Activated T-helper 1 cell treated with anti-CD3 and anti-CD28 coated beads, Interleukin-2, amount 50 U/mL, for 16 hours (primary cell): Measurements from ENCODE around the gene SLC35A2.
A peak's percentile ranks its signal among the peaks of the same experiment; 100 is the strongest.

Experiments used
- DNase-seq, 2 donors: peaks; one replicate each; pipeline ENCODE4 v3.0.0-alpha.2; 2020; ENCODE audit warnings: low read depth in 1 of 2, low spot score in 1 of 2

The SLC35A2 gene

DNA sequence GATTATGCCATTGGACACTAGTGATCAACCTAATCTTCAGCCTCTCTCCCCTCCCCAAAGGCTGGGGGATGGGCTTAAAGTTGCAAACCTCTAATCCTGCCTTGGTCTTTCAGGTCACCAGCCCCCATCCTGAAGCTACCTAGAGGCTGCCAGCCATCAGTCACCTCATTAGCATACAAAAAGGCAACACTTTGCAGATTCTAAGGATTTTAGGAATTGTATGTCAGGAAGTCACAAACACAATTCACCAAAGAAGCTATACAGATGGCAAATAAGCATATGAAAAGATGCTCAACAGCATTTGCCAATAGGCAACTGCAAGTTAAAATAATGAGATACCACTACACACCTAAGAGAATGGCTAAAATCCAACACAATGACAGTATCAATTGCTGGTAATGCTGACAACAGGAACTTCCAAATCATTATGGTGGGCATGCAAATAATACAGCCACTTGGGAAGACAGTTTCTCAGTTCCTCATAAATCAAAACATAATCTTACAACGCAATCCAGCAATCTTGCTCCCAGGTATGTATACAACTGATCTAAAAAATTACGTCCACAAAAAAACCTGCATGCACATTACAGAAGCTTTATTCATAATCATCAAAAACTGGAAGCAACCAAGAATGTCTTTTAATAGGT is 16.4 kb upstream of the SLC35A2 start:
- no peak for DNase-seq

DNA sequence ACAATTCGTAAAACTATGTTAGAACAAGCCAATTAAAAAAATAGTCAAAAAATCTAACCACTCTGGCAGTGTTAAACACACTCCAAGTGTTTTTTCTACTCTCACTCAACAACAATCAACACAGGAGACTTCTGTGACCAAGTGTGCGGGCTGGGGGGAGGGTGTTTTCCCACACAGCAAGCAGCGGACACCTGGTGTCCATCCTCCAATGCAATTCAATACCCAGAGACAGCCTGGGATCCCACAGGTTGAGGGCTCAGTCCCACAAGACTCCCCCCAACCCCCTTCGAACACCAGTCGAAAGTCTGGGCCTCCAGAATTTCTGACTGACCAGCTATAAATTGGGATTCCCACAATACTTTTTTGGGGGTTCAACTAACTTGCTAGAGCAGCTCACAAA is 15.7 kb upstream of the SLC35A2 start:
- no peak for DNase-seq

DNA sequence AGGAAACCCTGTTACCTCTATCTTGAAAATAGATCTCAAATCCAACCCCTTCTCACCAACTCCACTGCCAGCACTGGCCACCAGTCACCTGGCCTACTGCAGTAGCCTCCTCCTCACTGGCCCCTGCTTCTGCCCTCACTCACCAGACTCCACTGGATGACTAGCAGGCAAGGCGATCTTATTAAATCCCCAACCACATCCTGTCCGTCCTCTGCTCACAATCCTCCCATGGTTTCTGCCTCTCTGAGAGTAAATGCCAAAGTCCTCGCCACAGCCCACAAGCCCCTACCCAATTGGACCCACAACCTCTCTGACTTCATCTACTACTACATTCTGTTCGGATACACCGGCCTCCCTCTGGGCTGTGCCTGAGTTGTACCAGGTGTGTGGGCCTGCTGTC is 12.8 kb upstream of the SLC35A2 start:
- DNase-seq = no peak

DNA sequence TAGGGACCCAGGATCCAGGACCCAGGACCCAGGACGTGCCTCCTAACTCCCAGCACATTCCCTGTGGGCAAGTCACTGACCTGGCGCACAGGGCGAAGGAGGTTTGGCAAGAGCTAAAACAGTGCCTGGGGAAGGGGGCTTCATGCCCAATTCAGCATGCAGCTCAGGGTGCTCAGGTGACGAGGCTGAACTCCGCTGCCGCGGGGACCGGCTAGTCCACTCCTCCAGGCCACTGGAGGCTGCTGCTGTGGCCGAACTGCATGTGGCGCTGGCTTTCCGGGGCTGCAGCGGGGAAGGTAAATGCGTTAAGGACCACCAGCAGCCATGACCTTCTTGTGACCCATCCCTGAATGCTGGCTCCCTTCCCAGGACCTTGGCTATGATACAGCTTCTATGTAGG is 12.3 kb upstream of the SLC35A2 start:
- no peak for DNase-seq

DNA sequence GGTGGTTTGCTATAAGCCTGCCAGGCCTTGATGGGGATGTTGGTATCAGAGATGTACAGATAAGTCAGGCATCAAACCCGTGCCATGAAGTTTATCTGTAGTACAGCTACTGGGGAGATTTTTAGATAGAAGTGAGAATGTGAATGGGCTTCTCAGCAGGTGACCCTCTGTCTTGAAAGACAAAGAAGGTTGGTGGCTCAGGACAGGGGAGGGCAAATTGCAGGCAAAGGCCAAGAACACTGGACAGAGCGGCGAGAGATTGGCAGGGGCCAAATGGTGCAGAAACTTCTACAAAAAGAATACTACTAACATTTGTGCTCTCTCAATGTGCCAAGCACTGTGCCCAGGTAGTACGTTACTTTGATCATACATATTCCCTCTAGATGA is 9.3 kb upstream of the SLC35A2 start:
- no peak for DNase-seq

DNA sequence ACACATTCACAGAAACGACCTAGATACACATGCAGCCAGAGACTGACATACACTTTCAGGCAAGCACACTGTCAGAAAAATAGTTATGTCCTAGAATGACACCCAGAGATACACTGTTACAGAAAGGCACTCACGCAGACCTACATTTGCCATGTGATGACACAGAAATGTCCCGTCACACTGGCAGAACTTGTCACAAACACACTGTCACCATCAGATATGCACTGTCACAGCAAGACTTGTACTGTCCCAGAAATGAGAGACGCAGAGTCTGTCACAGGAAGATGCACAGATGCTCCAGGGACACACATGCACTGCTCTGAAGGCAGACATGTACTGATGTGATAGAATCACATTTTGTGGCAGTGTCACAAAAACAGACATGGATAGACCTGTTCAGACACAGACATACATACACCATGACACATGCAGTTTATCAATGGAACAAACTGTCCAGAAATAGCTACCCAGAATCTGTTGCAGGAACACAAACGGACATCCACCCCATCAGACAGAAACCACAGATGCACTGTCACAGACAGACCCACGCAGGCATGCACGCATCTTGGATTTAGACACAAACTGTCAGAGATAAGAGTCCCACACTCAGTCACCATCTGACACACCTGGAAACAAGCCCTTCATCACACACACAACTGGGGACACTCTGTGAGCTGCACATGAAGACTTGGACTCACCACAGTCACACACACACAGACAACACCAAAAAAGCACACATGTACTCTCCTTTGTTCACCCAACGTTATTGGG is 8.7 kb upstream of the SLC35A2 start:
- DNase-seq = no peak

DNA sequence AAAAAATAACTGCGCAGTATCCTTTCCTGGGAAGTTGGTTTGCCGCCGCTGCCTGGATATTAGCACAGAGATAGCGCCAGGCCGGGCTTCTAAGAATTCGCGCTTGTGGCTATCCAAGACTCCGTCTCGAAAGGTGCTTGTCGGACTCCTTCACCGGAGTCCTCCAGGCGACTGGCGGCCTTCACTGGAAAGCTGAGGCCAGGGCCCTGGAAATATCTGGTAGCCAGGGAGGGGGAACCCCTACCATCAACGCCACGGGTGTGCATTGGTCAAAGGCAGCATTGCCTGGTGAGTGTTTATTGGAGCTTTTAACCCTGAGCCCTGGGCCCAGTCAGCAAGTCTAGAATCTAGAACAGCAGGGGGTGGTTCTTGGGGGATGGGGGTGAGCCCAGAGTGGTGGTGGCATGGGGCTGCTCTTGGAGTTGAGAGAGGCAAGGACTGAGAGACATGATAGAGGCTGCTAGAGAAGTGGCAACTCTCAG is 8.0 kb upstream of the SLC35A2 start:
- DNase-seq = no peak

DNA sequence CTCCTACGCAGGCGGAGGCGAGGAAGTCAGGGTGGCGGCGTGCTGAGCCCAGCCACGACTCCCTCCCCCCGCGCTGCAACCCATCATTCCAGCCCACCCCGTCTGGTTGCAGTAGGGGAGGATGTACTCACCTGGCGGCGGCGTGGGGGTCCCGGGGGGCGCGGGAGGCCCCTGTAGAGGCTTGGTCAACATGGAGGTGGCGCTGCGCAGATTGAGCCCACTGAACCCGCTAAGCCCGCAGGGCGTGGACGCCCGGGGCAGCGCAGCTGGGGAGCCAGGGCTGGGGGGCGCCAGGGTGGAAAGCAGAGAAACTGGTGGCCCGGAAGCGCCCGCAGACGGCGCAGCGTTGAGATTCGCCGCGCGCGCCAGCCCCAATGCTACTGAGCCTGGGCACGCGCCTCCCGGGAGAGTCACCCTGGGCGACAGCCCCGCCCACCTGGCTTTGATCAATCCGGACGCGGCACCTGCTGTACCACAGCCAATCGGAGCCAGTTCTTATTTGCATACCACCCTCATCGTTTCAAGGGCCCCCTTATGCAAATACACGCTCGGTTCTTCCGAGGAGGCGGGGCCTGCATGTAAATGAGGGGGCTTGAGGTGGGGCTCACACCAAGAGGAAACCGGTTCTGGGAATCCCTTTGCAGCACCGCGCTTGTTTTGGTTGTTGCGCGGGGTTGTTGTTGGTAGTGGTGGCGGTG is 7.3 kb upstream of the SLC35A2 start, which contains the start of gene PIM2:
PIM2 (minus strand) TSS at position 382 of the 698 bp plus-strand sequence; CDS start at position 192, 190 bp downstream.
- DNase-seq = peak; percentile 77 to 87

DNA sequence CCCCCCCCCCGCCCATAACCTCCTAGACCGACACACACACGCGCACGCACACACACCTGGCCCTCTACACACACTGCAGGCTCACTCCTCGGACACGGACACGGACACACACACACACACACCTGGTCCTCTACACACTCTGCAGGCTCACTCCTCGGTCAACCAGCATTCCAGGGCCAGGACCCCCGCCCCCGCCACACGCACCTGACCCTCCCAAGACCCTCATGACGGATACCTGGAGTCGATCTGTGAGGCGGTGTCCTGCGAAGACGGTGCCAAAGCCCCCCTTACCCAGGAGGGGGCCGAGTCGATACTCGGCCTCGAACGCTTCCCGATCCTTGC is 6.8 kb upstream of the SLC35A2 start:
- DNase-seq = no peak

DNA sequence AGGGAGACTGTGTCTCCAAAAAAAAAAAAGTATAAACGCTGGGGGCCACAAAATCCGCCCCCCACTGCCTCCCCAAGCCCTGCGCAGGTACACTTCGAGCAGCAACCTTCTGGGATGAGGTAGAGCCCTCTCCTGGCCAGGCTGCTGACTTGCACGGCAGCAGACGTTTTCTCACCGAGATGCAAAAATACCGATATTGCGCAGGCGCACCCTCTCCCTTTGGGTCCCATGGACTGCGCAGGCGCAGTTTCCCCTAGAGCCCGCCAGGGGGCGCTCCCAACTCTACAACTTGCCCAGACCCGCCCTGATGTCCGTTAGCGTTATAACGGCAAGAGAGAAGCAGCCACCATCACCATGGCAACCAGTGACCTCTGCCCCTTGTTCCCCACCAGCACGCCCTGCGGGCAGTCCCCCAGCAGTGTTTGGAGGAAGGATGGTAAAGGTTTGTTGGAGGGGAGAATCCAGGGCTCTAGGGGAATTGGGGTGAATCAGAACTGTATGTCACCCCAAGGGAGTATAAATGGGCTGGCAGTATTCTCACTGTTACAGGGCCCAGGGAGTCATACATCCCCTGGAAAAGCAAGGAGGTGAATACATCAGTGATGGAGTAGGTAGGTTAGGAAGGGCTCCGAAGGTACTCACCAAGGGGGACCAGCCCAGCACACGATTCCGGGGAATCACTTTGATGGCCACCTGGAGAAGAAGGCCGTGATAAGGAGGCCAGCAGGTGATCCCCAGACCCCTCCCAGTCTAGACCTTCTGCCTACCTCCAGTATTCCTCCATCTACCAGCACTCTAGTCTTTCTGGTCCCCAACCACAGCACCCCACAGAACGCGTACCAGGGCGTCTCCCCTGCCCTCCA is 5.9 kb upstream of the SLC35A2 start:
- DNase-seq = peak; percentile 71 to 79

DNA sequence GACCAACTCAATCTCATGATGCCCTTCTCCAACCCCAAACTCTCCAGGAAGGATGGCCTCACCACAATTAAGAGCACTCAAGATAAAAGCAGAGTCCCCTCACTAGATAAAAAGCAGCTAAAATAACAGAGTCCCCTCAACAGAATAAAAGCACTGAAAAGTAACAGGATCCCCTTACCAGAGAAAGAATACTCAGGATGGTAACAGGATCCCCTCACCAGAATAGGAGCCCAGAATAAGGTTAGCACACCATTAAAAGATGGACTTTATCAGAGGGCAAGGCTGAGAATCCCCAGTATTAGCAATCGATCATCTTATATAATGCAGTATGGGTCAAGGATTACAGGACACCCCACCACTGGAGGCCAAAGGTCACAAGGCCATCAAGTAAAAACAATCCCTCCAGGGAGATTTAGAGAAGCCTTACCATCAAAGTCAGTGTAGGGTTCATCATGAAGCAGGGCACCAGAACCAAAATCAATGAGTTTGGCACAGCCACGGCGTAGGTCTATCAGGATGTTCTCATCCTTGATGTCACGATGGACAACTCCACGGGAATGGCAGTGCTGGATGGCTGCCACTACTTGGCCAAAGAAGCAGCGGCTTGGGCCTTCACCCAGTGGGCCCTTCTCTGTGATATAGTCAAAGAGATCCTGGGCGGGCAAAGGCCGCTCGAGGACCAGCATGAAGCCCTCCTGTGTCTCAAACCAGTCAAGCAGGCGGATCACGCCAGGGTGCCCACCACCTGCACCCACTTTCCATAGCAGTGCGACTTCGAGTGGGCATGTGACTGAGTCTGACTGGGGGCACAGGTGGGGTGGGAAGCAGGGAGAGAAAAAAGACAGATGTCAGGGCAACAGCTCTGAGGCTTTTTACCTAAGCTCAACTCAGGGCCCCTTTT is 3.4 kb upstream of the SLC35A2 start:
- DNase-seq = no peak

DNA sequence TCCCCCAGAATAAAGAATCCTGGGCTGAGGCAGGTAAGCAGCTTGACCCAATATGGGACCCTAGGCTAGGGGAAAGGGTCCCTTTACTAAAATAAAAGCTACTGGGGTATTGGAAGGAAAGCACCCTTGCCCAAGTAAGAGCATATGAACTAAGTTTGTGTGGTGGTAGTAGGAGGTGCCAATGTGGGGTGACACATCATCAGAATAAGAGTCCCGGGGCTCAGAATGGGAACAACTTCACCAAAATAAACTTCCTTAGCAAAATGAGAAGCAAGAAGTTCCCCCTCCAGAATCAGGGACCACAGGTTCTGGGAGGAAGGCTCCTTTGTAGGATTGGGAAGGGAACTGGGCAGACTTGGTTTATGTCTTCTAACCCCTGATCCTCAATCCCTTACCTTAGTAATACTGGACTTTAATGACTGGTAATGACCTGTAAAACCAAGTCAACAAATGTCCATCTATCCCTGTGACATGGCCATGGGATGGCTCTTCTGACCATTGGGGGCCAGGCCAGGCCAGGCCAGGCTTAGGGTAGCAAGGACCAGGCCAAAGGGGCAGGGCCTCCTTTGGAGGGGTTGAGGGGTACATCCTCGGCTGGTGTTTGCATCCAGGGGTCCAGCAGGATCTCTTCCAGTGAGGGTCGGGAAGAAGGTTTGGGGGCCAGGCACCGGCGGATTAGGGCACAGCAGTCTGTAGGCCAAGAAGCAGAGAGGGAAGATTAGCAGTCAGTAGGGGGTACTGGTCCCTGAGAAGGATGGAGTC is 2.3 kb upstream of the SLC35A2 start:
- no peak for DNase-seq

DNA sequence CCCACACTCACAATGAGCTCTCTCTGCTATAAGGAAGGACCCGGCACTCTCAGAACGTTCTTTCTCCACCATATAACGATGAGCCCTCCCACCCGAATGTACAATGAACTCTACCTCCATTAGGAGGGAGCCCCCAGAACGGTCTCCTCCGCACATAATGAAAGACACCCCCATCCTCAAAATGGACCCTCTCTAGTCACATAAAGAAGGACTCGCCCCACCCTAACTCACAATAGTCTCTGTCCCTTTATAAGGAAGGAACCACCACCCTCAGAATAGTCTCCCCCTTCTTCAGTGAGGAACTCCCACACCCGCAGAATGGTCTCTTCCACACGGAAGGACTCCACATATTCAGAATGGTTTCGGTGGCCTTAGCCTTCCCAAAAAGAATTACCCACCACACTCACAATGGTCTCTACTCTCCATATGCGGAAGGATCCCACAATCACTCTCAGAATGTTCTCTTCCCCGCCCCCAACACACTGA is 477 bp downstream of the SLC35A2 start:
- no peak for DNase-seq

DNA sequence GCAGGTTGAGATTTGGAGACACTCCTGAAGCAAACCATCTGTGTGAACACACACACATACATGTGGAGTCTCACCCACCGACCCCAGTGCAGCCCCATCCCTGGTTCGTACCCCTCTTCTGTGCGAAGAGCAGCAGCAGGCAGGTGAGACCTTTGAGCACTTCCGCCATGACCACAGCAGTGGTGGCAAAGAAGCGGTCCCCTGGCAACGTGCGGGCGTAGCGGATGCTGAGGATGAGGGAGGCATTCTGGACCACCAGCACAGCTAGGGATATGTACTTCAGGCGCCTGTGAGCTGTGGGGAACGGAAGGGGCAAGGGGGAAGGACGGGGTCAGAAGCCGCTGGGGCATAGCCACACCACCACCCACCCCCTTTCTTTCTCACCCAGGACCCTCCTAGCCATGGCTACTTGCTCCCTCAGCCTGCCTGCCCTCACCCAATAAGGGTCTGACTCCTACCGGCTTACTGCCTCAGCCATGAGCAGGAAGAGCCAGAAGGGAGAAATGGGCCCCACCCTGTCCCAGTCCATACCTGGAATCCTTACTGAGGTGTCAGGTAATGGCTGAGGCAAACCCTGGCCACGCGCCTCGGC is 1.6 kb downstream of the SLC35A2 start:
- no peak for DNase-seq

DNA sequence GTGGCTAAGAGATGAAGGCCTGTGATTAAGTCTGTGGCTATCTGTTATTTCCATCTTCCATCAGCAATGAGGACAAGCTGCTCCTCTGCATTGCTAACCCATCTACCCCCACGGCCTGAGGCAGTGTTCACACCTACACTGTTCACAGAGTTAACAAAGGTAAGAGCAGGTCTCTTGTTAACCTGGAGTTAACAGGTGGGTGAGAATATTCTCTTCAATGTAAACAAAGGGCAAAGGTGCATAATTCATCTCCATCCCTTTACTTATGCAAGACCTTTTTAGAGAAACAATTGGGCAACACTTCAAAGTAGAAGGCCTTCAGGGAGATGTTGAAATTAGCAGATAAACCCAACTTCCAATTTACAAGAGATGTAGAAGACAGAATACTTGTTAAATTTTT is 2.8 kb downstream of the SLC35A2 start:
- DNase-seq = no peak

DNA sequence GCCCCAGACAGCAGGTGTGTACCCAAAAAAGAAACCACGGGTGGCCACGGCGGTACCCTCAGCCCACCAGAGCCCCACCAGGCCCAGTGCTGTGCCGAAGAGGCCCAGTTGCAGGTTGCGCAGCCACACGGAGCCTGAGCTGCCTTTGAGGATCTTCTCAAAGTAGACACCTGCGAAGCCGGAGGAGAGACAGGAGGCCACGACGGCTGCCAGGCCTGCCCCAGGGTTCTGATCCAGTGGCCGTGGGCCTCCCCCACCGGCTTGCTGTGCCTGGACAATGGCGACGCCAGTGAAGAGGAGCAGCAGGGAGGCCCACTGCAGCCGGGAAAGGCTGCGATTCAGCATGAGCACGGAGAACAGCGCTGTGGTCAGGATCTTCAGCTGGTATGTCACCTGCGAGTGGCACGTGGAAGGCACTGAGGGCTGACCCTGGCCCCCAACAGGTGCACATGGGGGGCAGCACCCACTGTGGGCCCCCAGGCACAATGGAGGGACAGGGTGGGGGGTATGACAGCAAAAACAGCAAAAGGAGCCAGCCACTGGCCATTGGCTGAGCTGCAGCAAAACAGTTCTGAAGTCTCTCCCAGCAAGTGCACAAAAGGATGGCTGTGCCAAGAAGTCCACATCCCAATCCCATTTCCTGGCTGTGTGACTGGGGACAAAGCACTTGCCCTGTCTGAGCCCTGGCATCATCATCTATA is 6.2 kb downstream of the SLC35A2 start:
- DNase-seq = no peak

DNA sequence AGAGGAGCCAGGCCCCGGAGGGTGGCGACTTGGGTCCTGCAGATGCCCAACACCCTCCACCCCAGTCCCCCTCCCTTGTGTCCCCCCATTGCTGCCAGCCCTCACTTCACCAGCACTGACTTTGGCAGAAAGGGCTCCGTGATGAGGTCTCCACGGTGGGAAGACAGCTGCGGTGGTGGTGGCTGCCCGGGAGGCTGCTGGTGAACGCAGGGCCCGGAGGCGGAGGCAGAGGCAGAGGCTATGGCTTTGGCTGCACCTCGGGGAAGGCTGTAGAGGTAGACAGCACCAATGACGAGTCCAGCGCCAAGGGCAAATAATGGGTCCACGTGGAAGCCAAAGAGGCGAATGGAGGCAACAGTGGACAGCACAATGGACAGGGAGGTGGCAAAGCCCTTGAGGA is 6.8 kb downstream of the SLC35A2 start:
- no peak for DNase-seq

DNA sequence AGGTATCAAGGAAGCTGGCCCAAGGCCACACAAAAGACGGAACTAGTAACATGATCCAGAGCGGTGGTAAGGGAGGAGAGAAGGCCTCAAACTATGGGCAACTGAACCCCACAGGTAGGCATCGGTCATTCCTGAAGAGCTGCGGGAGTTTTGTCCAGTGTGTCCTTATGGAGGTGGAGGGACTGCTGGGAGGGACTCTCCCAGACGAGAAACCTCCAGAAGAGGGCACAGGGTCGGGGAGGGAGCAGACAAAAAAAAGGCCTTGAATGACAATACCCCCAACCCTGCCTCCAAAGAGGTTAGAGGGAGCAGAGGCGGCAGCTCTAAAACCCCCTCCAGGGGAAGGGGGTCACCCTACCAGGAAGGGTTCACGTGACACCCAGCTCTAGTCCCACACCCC is 7.3 kb downstream of the SLC35A2 start:
- no peak for DNase-seq
